ENCODE results near the gene PTGES2. TPM values are rescaled to one million over a fixed set of nuclear protein-coding genes. Genes with fewer than 3 reads are reported as not detected.
"Not testable (repeated sequence)": the region's sequence is repeated elsewhere in the genome, so short reads cannot be mapped to it uniquely, and the experiment has no call there.

PTGES2 gene
- total and polyA plus RNA-seq, 2 of the 13 experiments (the other 11 are each of a cell fraction or from before 2014, with no cell fraction given): 63.7 to 79.8 TPM

DNA sequence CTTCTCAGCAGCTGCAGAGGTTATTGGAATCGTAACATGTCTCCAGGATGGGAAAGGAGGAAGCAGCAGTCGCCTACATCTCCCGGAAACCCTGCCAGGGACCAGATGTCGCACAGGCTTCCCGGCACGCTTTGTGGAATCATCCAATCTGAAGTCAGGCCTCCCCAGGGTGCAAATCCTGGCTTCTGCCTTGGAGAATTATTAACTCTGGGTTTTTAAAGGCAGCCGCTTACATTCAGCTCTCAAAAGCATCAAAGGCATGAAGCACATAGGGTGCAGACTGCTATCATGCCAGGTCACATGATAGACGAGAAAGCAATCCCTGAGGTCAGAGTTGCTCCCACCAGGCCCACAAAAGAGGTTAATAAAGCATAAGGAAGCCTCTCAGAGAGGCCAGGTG is 4.6 kb upstream of the PTGES2 start:
- CTCF ChIA-PET (ENCODE audit: low intra/inter-chr PET ratio, low total read pairs); H3K27me3 ChIP-seq (ENCODE audit: control insufficient read depth in 1 of 2, insufficient read depth in 2 of 2, low read length in 2 of 2); BruUV-seq (replicated peaks); in situ Hi-C loops (cut with HindIII; ENCODE audit: extremely low pct_ligation_motif_present, low pct_unique_long_range_greater_than_20kb); H3K79me2 ChIP-seq (ENCODE audit: insufficient read depth, low read length); H4K20me1 ChIP-seq (ENCODE audit: insufficient read depth, low read length); H3K9me3 ChIP-seq (ENCODE audit: low read length); H3K36me3 ChIP-seq (replicated peaks in 1 of 2; ENCODE audit: control insufficient read depth in 1 of 2, insufficient read depth in 2 of 2, low read length in 2 of 2); H2AFZ ChIP-seq (ENCODE audit: low read length); intact Hi-C loops (cut with micrococcal nuclease; ENCODE audit: unreplicated experiment); TF ChIP-seq GABPA (IDR thresholded peaks at IDR 0.05; ENCODE audit: low read depth, low read length): not testable (repeated sequence)
- WGBS (ENCODE audit: low lambda C conversion rate): 0% methylated on average over 4 of the region's 8 CpGs
- DNase-seq (ENCODE audit: low spot score) (peak; percentile 92), FAIRE-seq (peak; percentile 93), ATAC-seq (peak; percentile 60)
- H3K9ac ChIP-seq (ENCODE audit: insufficient read depth, low read depth, low read length): peak overlapping the region; percentile 52
- H3K4me3 ChIP-seq (replicated peaks in 1 of 3; ENCODE audit: insufficient read depth in 1 of 3, low read depth in 2 of 3, low read length in 3 of 3): peak overlapping the region; percentile 36 to 65 (median 42)
- POLR2A ChIA-PET: interaction anchor here (1.2 to 1.5 kb wide), 3 partner anchors 10 to 27 kb away, joined by 3 to 5 read pairs (median 3); no protein-coding TSS in a partner anchor
- H3K4me1 ChIP-seq (ENCODE audit: insufficient read depth, low read length): peaks cover 48% of the 10 kb centered on the region
- peak overlapping the region; percentile 61 for H3K27ac ChIP-seq (ENCODE audit: extremely low read length, insufficient read depth, low read length)
- H3K4me2 ChIP-seq (ENCODE audit: low read depth, low read length): peak overlapping the region; percentile 95
- TF ChIP-seq PITX1 (CRISPR knock-in tag; IDR thresholded peaks at IDR 0.05): peak; percentile 37
- peak; percentile 27; the same call in 1 of the 3 replicates for TF ChIP-seq MXI1 (IDR thresholded peaks at IDR 0.05; ENCODE audit: borderline replicate concordance, low read depth, low read length)
- TF ChIP-seq, protein P1, sequence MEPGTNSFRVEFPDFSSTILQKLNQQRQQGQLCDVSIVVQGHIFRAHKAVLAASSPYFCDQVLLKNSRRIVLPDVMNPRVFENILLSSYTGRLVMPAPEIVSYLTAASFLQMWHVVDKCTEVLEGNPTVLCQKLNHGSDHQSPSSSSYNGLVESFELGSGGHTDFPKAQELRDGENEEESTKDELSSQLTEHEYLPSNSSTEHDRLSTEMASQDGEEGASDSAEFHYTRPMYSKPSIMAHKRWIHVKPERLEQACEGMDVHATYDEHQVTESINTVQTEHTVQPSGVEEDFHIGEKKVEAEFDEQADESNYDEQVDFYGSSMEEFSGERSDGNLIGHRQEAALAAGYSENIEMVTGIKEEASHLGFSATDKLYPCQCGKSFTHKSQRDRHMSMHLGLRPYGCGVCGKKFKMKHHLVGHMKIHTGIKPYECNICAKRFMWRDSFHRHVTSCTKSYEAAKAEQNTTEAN (CRISPR knock-in tag; conservative IDR thresholded peaks at IDR 0.05): peak; percentile 55; the same call in 1 of the 2 replicates
- TF ChIP-seq KDM4B (CRISPR knock-in tag; IDR thresholded peaks at IDR 0.05): peak; percentile 10; the same call in 1 of the 2 replicates
- TF ChIP-seq ZSCAN31 (CRISPR knock-in tag; IDR thresholded peaks at IDR 0.05; ENCODE audit: low read depth): 0 out of 2 replicates have a peak, but pooled peaks have one; percentile 32
- peak; percentile 41; the same call in 1 of the 2 replicates for TF ChIP-seq GABPA (CRISPR knock-in tag; IDR thresholded peaks at IDR 0.05; ENCODE audit: low read depth)
- peak; percentile 78 for TF ChIP-seq POLR2AphosphoS5 (IDR thresholded peaks at IDR 0.05; ENCODE audit: low read depth, low read length)
- TF ChIP-seq, protein P2, sequence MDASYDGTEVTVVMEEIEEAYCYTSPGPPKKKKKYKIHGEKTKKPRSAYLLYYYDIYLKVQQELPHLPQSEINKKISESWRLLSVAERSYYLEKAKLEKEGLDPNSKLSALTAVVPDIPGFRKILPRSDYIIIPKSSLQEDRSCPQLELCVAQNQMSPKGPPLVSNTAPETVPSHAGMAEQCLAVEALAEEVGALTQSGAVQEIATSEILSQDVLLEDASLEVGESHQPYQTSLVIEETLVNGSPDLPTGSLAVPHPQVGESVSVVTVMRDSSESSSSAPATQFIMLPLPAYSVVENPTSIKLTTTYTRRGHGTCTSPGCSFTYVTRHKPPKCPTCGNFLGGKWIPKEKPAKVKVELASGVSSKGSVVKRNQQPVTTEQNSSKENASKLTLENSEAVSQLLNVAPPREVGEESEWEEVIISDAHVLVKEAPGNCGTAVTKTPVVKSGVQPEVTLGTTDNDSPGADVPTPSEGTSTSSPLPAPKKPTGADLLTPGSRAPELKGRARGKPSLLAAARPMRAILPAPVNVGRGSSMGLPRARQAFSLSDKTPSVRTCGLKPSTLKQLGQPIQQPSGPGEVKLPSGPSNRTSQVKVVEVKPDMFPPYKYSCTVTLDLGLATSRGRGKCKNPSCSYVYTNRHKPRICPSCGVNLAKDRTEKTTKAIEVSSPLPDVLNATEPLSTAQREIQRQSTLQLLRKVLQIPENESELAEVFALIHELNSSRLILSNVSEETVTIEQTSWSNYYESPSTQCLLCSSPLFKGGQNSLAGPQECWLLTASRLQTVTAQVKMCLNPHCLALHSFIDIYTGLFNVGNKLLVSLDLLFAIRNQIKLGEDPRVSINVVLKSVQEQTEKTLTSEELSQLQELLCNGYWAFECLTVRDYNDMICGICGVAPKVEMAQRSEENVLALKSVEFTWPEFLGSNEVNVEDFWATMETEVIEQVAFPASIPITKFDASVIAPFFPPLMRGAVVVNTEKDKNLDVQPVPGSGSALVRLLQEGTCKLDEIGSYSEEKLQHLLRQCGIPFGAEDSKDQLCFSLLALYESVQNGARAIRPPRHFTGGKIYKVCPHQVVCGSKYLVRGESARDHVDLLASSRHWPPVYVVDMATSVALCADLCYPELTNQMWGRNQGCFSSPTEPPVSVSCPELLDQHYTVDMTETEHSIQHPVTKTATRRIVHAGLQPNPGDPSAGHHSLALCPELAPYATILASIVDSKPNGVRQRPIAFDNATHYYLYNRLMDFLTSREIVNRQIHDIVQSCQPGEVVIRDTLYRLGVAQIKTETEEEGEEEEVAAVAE (CRISPR knock-in tag; IDR thresholded peaks at IDR 0.05; ENCODE audit: borderline replicate concordance): 0 out of 2 replicates have a peak, but pooled peaks have one; percentile 45
- 0 out of 2 replicates have a peak, but pooled peaks have one; percentile 29 for TF ChIP-seq NKX3-1 (CRISPR knock-in tag; IDR thresholded peaks at IDR 0.05)
- TF ChIP-seq, protein P3, sequence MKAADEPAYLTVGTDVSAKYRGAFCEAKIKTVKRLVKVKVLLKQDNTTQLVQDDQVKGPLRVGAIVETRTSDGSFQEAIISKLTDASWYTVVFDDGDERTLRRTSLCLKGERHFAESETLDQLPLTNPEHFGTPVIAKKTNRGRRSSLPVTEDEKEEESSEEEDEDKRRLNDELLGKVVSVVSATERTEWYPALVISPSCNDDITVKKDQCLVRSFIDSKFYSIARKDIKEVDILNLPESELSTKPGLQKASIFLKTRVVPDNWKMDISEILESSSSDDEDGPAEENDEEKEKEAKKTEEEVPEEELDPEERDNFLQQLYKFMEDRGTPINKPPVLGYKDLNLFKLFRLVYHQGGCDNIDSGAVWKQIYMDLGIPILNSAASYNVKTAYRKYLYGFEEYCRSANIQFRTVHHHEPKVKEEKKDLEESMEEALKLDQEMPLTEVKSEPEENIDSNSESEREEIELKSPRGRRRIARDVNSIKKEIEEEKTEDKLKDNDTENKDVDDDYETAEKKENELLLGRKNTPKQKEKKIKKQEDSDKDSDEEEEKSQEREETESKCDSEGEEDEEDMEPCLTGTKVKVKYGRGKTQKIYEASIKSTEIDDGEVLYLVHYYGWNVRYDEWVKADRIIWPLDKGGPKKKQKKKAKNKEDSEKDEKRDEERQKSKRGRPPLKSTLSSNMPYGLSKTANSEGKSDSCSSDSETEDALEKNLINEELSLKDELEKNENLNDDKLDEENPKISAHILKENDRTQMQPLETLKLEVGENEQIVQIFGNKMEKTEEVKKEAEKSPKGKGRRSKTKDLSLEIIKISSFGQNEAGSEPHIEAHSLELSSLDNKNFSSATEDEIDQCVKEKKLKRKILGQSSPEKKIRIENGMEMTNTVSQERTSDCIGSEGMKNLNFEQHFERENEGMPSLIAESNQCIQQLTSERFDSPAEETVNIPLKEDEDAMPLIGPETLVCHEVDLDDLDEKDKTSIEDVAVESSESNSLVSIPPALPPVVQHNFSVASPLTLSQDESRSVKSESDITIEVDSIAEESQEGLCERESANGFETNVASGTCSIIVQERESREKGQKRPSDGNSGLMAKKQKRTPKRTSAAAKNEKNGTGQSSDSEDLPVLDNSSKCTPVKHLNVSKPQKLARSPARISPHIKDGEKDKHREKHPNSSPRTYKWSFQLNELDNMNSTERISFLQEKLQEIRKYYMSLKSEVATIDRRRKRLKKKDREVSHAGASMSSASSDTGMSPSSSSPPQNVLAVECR (CRISPR knock-in tag; IDR thresholded peaks at IDR 0.05; ENCODE audit: borderline replicate concordance): peak; percentile 40; the same call in 1 of the 2 replicates
- TF ChIP-seq, protein P4, sequence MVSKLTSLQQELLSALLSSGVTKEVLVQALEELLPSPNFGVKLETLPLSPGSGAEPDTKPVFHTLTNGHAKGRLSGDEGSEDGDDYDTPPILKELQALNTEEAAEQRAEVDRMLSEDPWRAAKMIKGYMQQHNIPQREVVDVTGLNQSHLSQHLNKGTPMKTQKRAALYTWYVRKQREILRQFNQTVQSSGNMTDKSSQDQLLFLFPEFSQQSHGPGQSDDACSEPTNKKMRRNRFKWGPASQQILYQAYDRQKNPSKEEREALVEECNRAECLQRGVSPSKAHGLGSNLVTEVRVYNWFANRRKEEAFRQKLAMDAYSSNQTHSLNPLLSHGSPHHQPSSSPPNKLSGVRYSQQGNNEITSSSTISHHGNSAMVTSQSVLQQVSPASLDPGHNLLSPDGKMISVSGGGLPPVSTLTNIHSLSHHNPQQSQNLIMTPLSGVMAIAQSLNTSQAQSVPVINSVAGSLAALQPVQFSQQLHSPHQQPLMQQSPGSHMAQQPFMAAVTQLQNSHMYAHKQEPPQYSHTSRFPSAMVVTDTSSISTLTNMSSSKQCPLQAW (CRISPR knock-in tag; IDR thresholded peaks at IDR 0.05): peak; percentile 95
- peak; percentile 62; the same call in 1 of the 2 replicates for TF ChIP-seq ZNF747 (CRISPR knock-in tag; IDR thresholded peaks at IDR 0.05; ENCODE audit: borderline replicate concordance)
